GM12892 (cell line): Measurements from ENCODE around the gene IMPDH1.

Experiments used
- POLR2A ChIP-seq: IDR thresholded peaks from 2 replicates; pipeline ENCODE4 v1.6.1; 2011; ENCODE audit warnings: low read depth, low read length, control low read depth
- POLR2AphosphoS5 ChIP-seq: IDR thresholded peaks from 2 replicates; pipeline ENCODE4 v1.6.1; 2011; ENCODE audit warnings: low read depth, low read length, control low read depth

- TF ChIP-seq POLR2AphosphoS5 (no peak), POLR2A (no peak)
These were observed 26.0 kb downstream of the IMPDH1 start for GRCh38 chr7:128383776-128384175.
